ENCODE data around the gene KDM6A. TPM values are rescaled to one million over a fixed set of nuclear protein-coding genes. Genes with fewer than 3 reads are reported as not detected.

Gene KDM6A
- total RNA-seq, 1 experiment from 2014 or later: 21.0 TPM

DNA sequence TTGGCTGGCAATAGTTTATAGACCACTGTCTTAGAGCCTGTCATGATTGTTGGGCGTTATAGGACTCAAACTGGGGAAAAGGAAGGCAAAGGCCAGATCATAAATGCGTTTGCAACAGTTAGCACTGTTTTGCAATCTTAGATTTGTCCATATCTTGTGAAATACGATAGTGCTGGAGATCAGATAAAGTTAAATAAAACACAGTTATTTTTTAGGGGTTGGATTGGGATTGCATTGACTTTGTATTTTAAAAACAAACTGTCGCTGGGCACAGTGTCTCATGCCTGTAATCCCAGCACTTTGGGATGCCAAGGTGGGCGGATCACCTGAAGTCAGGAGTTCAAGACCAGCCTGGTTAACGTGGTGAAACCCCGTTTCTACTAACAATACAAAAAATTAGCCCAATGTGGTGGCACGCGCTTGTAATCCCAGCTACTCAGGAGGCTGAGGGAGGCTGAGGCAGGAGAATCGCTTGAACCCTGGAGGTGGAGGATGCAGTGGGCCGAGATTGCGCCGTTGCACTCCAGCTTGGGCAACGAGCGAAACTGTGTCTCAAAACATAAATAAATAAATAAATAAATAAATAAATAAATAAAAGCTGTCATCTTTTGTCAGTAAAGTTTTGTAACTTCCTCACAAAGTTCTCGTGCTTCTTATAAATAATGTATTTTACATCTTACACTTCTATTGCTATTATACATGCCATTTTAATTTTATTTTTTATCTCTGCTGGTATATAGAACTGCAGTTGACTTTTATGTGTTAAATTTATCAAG is 117.2 kb downstream of the KDM6A start:
- H3K4me1 ChIP-seq (ENCODE audit: control insufficient read depth in 1 of 2, insufficient read depth in 2 of 2, low read length in 2 of 2): no peaks in the 10 kb centered on the region
- no peak overlapping the region for H3K4me3 ChIP-seq (replicated peaks in 1 of 2; ENCODE audit: low read depth in 1 of 2, low read length in 2 of 2)
- H3K27ac ChIP-seq (ENCODE audit: low read depth, low read length): no peak overlapping the region
- H2AFZ ChIP-seq (ENCODE audit: low read depth, low read length, poor library complexity, severe bottlenecking): no peak overlapping the region
- no peak for TF ChIP-seq CEBPB (IDR thresholded peaks at IDR 0.05; ENCODE audit: low read depth)
- no peak for TF ChIP-seq ZBTB33 (IDR thresholded peaks at IDR 0.05; ENCODE audit: extremely low read depth, insufficient replicate concordance, low read length)
- no peak for TF ChIP-seq SIN3A (IDR thresholded peaks at IDR 0.05; ENCODE audit: low read depth)
- no peak for TF ChIP-seq CBX3 (IDR thresholded peaks at IDR 0.05; ENCODE audit: low read depth)
- TF ChIP-seq SRF (IDR thresholded peaks at IDR 0.05; ENCODE audit: low read depth): no peak
- no peak for TF ChIP-seq MAX (IDR thresholded peaks at IDR 0.05)
- no peak for TF ChIP-seq EZH2 (IDR thresholded peaks at IDR 0.05)
- TF ChIP-seq POLR2A (IDR thresholded peaks at IDR 0.05; ENCODE audit: borderline replicate concordance, extremely low read depth, insufficient read depth, insufficient read length): no peak
- TF ChIP-seq, protein P1, sequence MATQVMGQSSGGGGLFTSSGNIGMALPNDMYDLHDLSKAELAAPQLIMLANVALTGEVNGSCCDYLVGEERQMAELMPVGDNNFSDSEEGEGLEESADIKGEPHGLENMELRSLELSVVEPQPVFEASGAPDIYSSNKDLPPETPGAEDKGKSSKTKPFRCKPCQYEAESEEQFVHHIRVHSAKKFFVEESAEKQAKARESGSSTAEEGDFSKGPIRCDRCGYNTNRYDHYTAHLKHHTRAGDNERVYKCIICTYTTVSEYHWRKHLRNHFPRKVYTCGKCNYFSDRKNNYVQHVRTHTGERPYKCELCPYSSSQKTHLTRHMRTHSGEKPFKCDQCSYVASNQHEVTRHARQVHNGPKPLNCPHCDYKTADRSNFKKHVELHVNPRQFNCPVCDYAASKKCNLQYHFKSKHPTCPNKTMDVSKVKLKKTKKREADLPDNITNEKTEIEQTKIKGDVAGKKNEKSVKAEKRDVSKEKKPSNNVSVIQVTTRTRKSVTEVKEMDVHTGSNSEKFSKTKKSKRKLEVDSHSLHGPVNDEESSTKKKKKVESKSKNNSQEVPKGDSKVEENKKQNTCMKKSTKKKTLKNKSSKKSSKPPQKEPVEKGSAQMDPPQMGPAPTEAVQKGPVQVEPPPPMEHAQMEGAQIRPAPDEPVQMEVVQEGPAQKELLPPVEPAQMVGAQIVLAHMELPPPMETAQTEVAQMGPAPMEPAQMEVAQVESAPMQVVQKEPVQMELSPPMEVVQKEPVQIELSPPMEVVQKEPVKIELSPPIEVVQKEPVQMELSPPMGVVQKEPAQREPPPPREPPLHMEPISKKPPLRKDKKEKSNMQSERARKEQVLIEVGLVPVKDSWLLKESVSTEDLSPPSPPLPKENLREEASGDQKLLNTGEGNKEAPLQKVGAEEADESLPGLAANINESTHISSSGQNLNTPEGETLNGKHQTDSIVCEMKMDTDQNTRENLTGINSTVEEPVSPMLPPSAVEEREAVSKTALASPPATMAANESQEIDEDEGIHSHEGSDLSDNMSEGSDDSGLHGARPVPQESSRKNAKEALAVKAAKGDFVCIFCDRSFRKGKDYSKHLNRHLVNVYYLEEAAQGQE (IDR thresholded peaks at IDR 0.05; ENCODE audit: low read depth): no peak
- TF ChIP-seq FOSL1 (IDR thresholded peaks at IDR 0.05; ENCODE audit: low read depth): no peak
- TF ChIP-seq POLR2AphosphoS5 (IDR thresholded peaks at IDR 0.05; ENCODE audit: low read depth, low read length): no peak
- no peak for TF ChIP-seq ZNF274 (IDR thresholded peaks at IDR 0.05; ENCODE audit: low read depth, low read length)
- no peak for TF ChIP-seq EGR1 (IDR thresholded peaks at IDR 0.05; ENCODE audit: low read depth)
- no peak for TF ChIP-seq TCF7L2 (IDR thresholded peaks at IDR 0.05; ENCODE audit: borderline replicate concordance, extremely low read depth, insufficient read depth, insufficient read length)
- no peak for TF ChIP-seq EZH2phosphoT487 (IDR thresholded peaks at IDR 0.05; ENCODE audit: borderline replicate concordance)
- TF ChIP-seq JUND (IDR thresholded peaks at IDR 0.05): no peak
- TF ChIP-seq SP1 (IDR thresholded peaks at IDR 0.05; ENCODE audit: low read depth): no peak
- no peak for TF ChIP-seq ELF1 (IDR thresholded peaks at IDR 0.05; ENCODE audit: borderline replicate concordance, low read depth)
- no peaks in the 10 kb centered on the region for H3K36me3 ChIP-seq (ENCODE audit: control insufficient read depth in 1 of 2, insufficient read depth in 2 of 2, low read length in 2 of 2)
- no peaks in the 10 kb centered on the region for H3K27me3 ChIP-seq (ENCODE audit: insufficient read depth, low read length)
- no peaks in the 10 kb centered on the region for H4K20me1 ChIP-seq (ENCODE audit: insufficient read depth)
- H3K9me2 ChIP-seq (ENCODE audit: insufficient read depth): no peaks in the 10 kb centered on the region
- H3K9ac ChIP-seq (ENCODE audit: low read length): no peak overlapping the region
- H3K4me2 ChIP-seq (ENCODE audit: low read length): no peak overlapping the region
- POLR2A ChIA-PET: no interaction called here
- CTCF ChIA-PET: no interaction called here
- BruUV-seq (replicated peaks): no TSS peak
- H3K79me2 ChIP-seq (ENCODE audit: insufficient read depth, low read length): peaks cover 8% of the 10 kb centered on the region; the same call in 1 of the 2 replicates
- intact Hi-C loops (cut with micrococcal nuclease): no loop called here
- no peak for ATAC-seq
- no peak for DNase-seq (ENCODE audit: low read depth, low spot score)
- RAD21 ChIA-PET (ENCODE audit: low non-redundant PET in 1 of 2, low total read pairs in 2 of 2, uncharacterized antibody in 2 of 2, unreplicated experiment in 2 of 2): no interaction called here
- H3K9me3 ChIP-seq (ENCODE audit: control insufficient read depth in 1 of 2, insufficient read depth in 1 of 2, low read depth in 1 of 2, low read length in 2 of 2): no peaks in the 10 kb centered on the region

Measured in HCT116 (cell line).